KMS-11 (cell line): Measurements from ENCODE around the gene TCF12.
A peak's percentile ranks its signal among the peaks of the same experiment; 100 is the strongest.

Experiments used
- H2AFZ ChIP-seq: fragments of 200-600 bp; sonication (generic); 2 replicates; pipeline ENCODE4 v1.6.1; 2016; ENCODE audit warnings: antibody characterized with exemption, mixed run types, low read depth
- H3K27ac ChIP-seq: fragments of 200-600 bp; sonication (generic); 2 replicates; pipeline ENCODE4 v1.6.1; 2016; ENCODE audit warnings: mild to moderate bottlenecking, mixed run types
- H3K27me3 ChIP-seq: fragments of 200-600 bp; sonication (generic); 2 replicates; pipeline ENCODE4 v1.6.1; 2017; ENCODE audit warnings: mild to moderate bottlenecking, low read depth, mixed run types, moderate library complexity; ENCODE audit not compliant: insufficient read depth
- H3K36me3 ChIP-seq: fragments of 200-600 bp; sonication (generic); 2 replicates; pipeline ENCODE4 v1.6.1; 2017; ENCODE audit warnings: mild to moderate bottlenecking, mixed run types; ENCODE audit not compliant: insufficient read depth
- H3K4me1 ChIP-seq: fragments of 200-600 bp; sonication (generic); 2 replicates; pipeline ENCODE4 v1.6.1; 2016; ENCODE audit warnings: mild to moderate bottlenecking, low read depth, mixed run types; ENCODE audit not compliant: poor library complexity, severe bottlenecking
- H3K4me2 ChIP-seq: fragments of 200-600 bp; sonication (generic); 2 replicates; pipeline ENCODE4 v1.7.0; 2016; ENCODE audit warnings: mild to moderate bottlenecking, mixed run types
- H3K4me3 ChIP-seq: fragments of 200-600 bp; sonication (generic); IDR thresholded peaks from 2 replicates; pipeline ENCODE4 v1.6.1; 2017; ENCODE audit warnings: low read depth, low read length, mixed read lengths; ENCODE audit not compliant: insufficient read depth
- H3K79me2 ChIP-seq: fragments of 200-600 bp; sonication (generic); 2 replicates; pipeline ENCODE4 v1.6.1; 2016; ENCODE audit warnings: low read depth, mixed run types; ENCODE audit not compliant: insufficient read depth
- H3K9ac ChIP-seq: fragments of 200-600 bp; sonication (generic); 2 replicates; pipeline ENCODE4 v1.6.1; 2016; ENCODE audit warnings: mild to moderate bottlenecking, mixed run types
- H4K20me1 ChIP-seq: fragments of 200-600 bp; sonication (generic); 2 replicates; pipeline ENCODE4 v1.6.1; 2016; ENCODE audit warnings: mild to moderate bottlenecking, mixed run types; ENCODE audit not compliant: insufficient read depth
- CTCF ChIP-seq: fragments of 200-600 bp; sonication (generic); conservative IDR thresholded peaks from 2 replicates; pipeline ENCODE4 v1.6.1; 2017; ENCODE audit warnings: low read depth, mild to moderate bottlenecking, antibody characterized with exemption, low read length, moderate library complexity, mixed read lengths

TCF12 gene

GRCh38 chr15:57135800-57136199 lies 217.4 kb downstream of the TCF12 start:
- Histone ChIP-seq H3K4me3 (no peak overlapping the region), H3K79me2 (no peaks in the 10 kb centered on the region), H4K20me1 (no peaks in the 10 kb centered on the region), H2AFZ (no peak overlapping the region), H3K9ac (no peak overlapping the region; the same call in 1 of the 2 replicates), H3K27ac (peak overlapping the region; percentile 22; the same call in 1 of the 2 replicates), H3K27me3 (no peaks in the 10 kb centered on the region), H3K4me1 (peaks cover 33% of the 10 kb centered on the region), H3K36me3 (no peaks in the 10 kb centered on the region), H3K4me2 (peak overlapping the region; percentile 74)
- no peak for TF ChIP-seq CTCF

GRCh38 chr15:57138349-57138788 lies 219.9 kb downstream of the TCF12 start:
- no peaks in the 10 kb centered on the region for H3K79me2 ChIP-seq
- no peak overlapping the region for H3K4me3 ChIP-seq
- H3K27me3 ChIP-seq, result no peaks in the 10 kb centered on the region
- H4K20me1 ChIP-seq, result no peaks in the 10 kb centered on the region
- no peak overlapping the region for H3K27ac ChIP-seq
- H3K4me2 ChIP-seq, result no peak overlapping the region
- no peak overlapping the region for H3K9ac ChIP-seq
- no peak overlapping the region for H2AFZ ChIP-seq
- H3K36me3 ChIP-seq, result no peaks in the 10 kb centered on the region
- TF ChIP-seq CTCF, result peak; percentile 65
- H3K4me1 ChIP-seq, result peaks cover 30% of the 10 kb centered on the region

- H3K27ac ChIP-seq, result no peak overlapping the region
- no peaks in the 10 kb centered on the region for H3K79me2 ChIP-seq
- H3K4me3 ChIP-seq, result no peak overlapping the region
- no peak overlapping the region for H3K4me2 ChIP-seq
- no peaks in the 10 kb centered on the region for H4K20me1 ChIP-seq
- no peaks in the 10 kb centered on the region for H3K27me3 ChIP-seq
- no peak overlapping the region for H3K9ac ChIP-seq
- H3K4me1 ChIP-seq, result no peaks in the 10 kb centered on the region
- no peak overlapping the region for H2AFZ ChIP-seq
- no peak for TF ChIP-seq CTCF
- H3K36me3 ChIP-seq, result no peaks in the 10 kb centered on the region
Observed at GRCh38 chr15:57143511-57144078, 225.2 kb downstream of the TCF12 start.

GRCh38 chr15:57144448-57144847 lies 226.0 kb downstream of the TCF12 start:
- Histone ChIP-seq H3K27ac (no peak overlapping the region), H2AFZ (no peak overlapping the region), H3K79me2 (no peaks in the 10 kb centered on the region), H3K4me1 (no peaks in the 10 kb centered on the region), H4K20me1 (no peaks in the 10 kb centered on the region), H3K36me3 (no peaks in the 10 kb centered on the region), H3K27me3 (no peaks in the 10 kb centered on the region), H3K9ac (no peak overlapping the region), H3K4me3 (no peak overlapping the region), H3K4me2 (no peak overlapping the region)
- TF ChIP-seq CTCF, result no peak
